Testis (tissue), 2 donors: ENCODE measurements around the gene LIPE.

ENCODE experiments used
- CTCF ChIP-seq, 3 experiments: fragments of 450-650 bp in 2 of 3; fragments of 200-600 bp in 1 of 3; sonication (generic) in 1 of 3; IDR thresholded peaks; one replicate each; pipeline ENCODE4 v1.5.1; 2016 to 2019; ENCODE audit warnings: antibody characterized with exemption in 3 of 3, mild to moderate bottlenecking in 2 of 3, moderate library complexity in 1 of 3
- POLR2A ChIP-seq: fragments of 450-650 bp; IDR thresholded peaks from one replicate; pipeline ENCODE4 v1.6.1; 2017; ENCODE audit warnings: antibody characterized with exemption, mild to moderate bottlenecking, moderate library complexity

DNA sequence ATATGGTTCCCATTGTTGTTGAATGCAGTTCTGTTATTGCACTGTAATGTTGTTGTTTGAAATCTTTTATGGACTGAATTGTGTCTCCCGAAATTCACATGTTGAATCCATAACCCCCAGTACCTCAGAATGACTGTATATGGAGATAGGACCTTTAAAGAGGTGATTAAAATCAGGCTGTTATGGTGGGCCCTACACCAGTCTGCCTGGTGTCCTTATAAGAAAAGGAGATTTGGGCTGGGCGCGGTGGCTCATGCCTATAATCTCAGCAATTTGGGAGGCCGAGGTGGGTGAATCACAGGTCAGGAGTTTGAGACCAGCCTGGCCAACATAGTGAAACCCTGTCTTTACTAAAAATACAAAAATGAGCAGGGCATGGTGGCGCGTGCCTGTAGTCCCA is 8.1 kb upstream of the LIPE start:
- no peak for TF ChIP-seq CTCF (IDR thresholded peaks at IDR 0.05)
- no peak for TF ChIP-seq POLR2A
